NCI-H1048 (cell line): ENCODE measurements around the gene GCNT3.
A peak's percentile ranks its signal among the peaks of the same experiment; 100 is the strongest.
"Not testable (repeated sequence)": the region's sequence is repeated elsewhere in the genome, so short reads cannot be mapped to it uniquely, and the experiment has no call there.

ENCODE experiments used
- DNase-seq: peaks from one replicate; lab custom pipeline; 2025; lab: John Stamatoyannopoulos, UW

The GCNT3 gene

GRCh38 chr15:59618406-59618805 is 6.8 kb downstream of the GCNT3 start:
- DNase-seq, result no peak

DNA sequence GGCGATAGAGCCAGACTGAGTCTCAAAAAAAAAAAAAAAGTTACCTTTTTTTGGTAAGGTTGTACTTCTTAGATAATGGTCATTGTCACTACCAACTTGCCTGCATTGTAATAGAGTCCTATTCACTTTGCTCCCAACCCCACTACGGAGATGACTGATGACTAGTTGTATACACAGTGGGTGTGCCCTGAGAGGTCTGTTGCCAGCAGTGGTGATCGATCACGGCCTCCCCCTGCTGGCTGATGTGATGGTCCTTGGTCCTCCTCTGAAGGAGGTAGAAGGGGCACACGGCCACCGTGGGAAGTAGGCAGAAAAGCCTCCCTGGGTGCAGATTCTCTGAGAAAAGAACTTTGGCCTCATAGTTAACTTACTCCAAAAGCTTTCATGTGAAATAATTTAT is 10.7 kb downstream of the GCNT3 start:
- no peak for DNase-seq

DNA sequence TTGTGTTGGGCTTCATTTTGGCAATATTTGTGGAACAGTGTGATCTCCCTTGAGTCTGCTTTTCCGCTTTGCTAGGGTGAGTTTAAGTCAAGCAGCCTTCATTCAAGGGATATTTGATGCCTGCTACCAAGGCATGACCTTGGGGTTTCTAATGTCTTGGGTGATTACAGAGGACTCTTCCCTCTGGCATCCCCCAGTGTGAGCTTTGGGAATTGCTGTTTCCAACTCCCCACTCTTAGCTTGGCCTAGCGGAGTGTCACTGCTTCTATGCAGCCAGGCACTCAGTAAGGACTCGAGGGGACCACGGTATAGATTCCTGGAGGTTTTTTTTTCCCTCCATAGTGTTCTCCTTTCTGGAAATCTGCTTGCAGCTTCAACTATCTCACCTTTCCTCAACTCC is 21.1 kb downstream of the GCNT3 start:
- no peak for DNase-seq

DNA sequence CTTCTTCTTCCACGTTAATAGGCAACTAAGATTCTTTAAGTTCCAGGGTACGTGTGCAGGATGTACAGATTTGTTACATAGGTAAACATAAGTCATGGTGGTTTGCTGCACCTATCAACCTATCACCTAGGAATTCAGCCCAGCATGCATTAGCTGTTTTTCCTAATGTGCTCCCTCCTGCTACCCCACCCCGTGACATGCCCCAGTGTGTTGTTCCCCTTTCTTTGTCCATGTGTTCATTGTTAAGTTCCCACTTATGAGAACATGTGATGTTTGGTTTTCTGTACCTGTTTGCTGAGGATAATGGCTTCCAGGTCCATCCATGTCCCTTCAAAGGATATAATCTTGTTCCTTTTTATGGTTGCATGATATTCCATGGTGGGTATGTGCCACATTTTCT is 24.6 kb downstream of the GCNT3 start:
- DNase-seq, result no peak

GRCh38 chr15:59637507-59637906 is 25.9 kb downstream of the GCNT3 start:
- not testable (repeated sequence) for DNase-seq

DNA sequence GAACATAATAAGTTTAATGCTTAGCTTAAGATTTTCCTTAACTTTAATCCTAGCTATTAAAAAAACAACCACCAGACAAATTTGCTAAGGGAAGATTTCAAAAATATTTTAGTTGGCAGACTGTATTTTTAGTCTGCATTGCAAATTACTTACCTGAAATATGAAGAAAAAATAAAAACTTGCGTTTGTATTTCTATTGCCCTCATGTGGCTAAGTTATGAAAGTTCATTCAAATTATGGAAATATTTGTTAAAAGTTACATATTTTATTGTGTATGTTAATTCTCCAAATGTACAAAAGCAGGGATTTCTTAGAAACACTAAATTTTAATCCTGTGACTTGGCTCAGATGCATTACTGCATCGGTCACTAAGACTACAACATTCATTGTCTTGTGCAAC is 30.8 kb downstream of the GCNT3 start:
- no peak for DNase-seq

DNA sequence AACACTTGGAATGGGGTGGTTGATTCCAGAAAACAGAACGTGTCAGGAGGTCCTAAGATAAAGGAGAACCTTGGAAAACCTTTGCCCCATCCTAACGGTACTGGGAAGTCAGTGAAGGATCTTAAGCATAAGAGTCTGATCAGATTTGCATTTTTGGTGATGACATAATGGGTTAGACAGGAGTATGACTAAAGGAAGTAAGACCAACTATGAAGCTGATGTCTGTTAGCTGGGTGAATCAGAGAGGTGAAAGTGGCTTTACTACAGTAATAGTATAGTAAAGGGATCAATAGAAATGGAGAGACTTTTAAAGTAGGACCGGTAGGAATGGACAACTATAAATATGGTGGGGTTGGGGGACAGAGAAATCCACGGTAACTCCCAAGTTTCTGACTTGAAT is 33.2 kb downstream of the GCNT3 start:
- no peak for DNase-seq

DNA sequence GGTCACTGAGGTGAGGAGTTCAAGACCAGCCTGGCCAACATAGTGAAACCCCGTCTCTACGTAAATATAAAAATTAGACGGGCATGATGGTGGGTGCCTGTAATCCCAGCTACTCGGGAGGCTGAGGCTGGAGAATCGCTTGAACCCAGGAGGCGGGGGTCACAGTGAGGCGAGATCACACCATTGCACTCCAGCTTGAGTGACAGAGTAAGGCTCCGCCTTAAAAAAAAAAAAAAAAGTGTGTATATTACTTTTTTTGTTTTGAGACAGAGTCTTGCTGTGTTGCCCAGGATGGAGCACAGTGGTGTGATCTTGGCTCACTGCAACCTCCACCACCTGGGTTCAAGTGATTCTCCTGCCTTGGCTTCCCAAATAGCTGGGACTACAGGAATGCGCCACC is 34.2 kb downstream of the GCNT3 start:
- not testable (repeated sequence) for DNase-seq

- DNase-seq, result no peak
Observed at GRCh38 chr15:59646277-59646676, 34.7 kb downstream of the GCNT3 start.

DNA sequence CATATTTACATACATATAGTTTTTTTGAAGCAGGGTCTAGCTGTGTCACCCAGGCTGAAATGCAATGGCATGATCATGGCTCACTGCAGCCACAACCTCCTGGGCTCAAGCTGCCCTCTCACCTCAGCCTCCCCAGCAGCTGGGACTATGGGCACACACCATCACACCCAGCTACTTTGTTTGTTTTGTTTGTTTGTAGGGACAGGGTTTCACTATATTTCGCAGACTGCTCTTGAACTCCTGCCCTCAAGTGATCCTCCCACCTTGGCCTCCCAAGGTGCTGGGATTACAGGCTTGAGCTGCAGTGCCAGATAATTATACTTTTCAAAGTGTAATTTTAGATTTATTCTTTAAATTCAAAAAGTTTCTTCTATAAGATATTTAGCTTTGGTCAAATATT is 35.5 kb downstream of the GCNT3 start:
- DNase-seq, result no peak

- DNase-seq, result no peak
Observed at GRCh38 chr15:59649603-59650002, 38.0 kb downstream of the GCNT3 start.

GRCh38 chr15:59654046-59654445 is 42.5 kb downstream of the GCNT3 start:
- no peak for DNase-seq

DNA sequence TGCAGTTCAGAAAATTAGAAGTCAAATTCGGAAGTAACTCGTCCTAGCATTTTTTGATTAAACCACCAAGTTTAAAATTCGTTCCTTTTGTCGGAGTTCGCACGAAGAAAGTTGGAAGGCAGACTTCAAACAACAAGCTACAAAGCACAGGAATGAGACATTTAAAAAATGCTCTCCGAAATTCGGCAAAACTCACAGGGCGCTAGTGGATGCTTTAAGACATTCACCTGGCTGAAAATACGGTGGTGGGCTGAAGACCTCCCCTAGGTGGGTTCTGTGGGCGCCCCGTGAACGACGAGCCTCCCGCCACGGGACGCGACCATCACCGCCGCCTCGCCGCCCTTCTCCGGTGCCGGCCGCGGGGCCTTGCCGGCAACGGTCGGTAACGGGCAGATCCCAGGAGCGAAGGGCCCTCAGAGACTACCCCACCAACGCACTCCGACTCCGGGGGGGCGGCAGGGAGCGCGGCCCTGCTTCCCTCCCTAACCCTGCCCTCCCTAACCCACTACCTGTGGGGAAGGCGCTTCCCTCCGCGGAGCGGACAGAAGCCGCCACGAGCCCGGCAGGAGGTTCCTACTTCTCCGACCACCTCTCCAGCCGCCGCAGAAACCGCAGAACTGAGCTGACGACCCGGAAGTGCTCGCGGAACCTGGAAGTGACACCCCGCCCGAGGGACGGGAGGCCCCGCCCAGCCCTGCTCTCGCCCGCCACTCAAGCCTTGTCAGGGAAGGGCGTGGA is 45.5 kb downstream of the GCNT3 start, which contains the start of gene GTF2A2:
TSS of gene GTF2A2 (minus strand) at position 619 of the 738 bp plus-strand sequence. CDS start 5,238 bp downstream, outside the sequence.
- DNase-seq, result peak; percentile 79

- DNase-seq, result no peak
Observed at GRCh38 chr15:59657635-59658125, 46.1 kb downstream of the GCNT3 start.

- no peak for DNase-seq
Observed at GRCh38 chr15:59659366-59659765, 47.8 kb downstream of the GCNT3 start.

DNA sequence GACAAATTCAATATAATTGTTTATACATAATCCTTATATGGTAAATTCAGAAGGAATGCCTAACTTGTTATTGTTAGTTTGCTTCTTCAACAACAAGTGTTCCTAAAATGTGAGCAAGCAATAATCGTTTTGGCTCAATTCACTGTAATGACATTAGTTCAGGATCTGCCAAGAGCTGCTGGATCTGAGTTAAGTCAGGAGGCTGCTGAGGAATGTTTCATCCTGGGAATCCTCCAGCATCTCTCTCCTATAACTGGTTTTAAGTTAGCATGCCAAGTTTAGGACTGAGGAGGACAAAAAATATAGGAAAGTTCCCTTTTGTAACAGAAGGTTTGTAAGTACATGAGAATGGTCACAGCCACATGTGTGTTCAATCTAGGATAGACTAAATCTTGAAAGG is 50.7 kb downstream of the GCNT3 start:
- DNase-seq, result no peak

GRCh38 chr15:59668556-59668955 is 57.0 kb downstream of the GCNT3 start:
- DNase-seq, result no peak
